ENCODE results near the gene SHISA9. TPM values are rescaled to one million over a fixed set of nuclear protein-coding genes. Genes with fewer than 3 reads are reported as not detected.

SHISA9 gene
- total and polyA plus RNA-seq, 2 donors: 0.05 to 0.07 TPM

DNA sequence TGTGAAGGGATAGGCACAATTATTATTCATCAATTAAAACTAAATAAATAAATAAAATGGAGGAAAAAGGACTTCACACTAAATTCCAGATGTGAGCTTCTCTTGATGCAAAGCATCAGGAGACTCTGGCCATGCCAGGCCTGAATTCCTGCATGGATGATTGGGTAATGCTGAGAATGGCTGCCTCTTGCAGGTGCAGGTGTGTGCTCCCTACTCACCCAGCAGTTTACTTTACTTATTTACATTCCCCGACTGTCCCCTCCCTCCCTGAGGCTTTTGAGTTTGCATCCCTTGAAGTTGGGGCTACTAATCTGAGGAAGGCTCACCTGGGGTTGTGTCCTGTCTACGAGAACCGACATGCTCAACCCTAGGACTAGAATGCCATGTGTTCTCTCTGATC, 200.4 kb downstream of the SHISA9 start:
- Histone ChIP-seq H3K27ac (ENCODE audit: low read depth in 1 of 2, low read length in 1 of 2) (no peak overlapping the region), H3K4me3 (ENCODE audit: low read length in 2 of 2) (no peak overlapping the region), H3K27me3 (ENCODE audit: control insufficient read depth in 2 of 2, insufficient read depth in 1 of 2, low read length in 1 of 2) (no peaks in the 10 kb centered on the region), H3K4me1 (ENCODE audit: control insufficient read depth in 2 of 2, insufficient read depth in 2 of 2, low read length in 2 of 2) (no peaks in the 10 kb centered on the region), H3K9me3 (ENCODE audit: control insufficient read depth in 2 of 2, insufficient read depth in 1 of 2, low read length in 1 of 2) (peaks cover 0 to 6% of the 10 kb centered on the region in 2 donors), H3K36me3 (ENCODE audit: control insufficient read depth in 2 of 2, insufficient read depth in 2 of 2, low read length in 1 of 2) (no peaks in the 10 kb centered on the region)
- no peak for DNase-seq (ENCODE audit: low read depth in 6 of 9, low spot score in 9 of 9)
- 85% methylated on average over 3 of the region's 3 CpGs for WGBS

DNA sequence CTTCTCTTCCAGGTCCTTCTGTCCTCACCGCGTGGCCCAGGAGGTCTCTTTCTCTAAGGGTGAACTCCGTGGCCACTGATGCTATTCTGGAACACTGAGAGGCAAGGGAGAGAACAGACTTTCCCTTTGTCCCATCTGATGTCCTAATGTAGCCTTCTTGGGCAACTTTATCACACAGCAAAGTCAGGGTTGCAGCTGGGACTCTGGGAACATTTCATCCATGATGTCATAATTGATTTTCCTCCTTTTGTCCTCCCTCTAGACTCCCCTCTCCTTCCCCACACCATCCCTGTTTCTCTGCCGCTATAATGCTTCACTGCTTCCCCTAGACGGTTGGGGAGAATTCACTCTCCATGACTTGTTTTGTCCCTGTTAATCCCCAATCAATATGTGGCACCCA, 201.0 kb downstream of the SHISA9 start:
- no peaks in the 10 kb centered on the region for H3K36me3 ChIP-seq (ENCODE audit: control insufficient read depth in 2 of 2, insufficient read depth in 2 of 2, low read length in 1 of 2)
- H3K9me3 ChIP-seq (ENCODE audit: control insufficient read depth in 2 of 2, insufficient read depth in 1 of 2, low read length in 1 of 2): peaks cover 0 to 6% of the 10 kb centered on the region in 2 donors
- H3K4me3 ChIP-seq (ENCODE audit: low read length in 2 of 2): no peak overlapping the region
- H3K27me3 ChIP-seq (ENCODE audit: control insufficient read depth in 2 of 2, insufficient read depth in 1 of 2, low read length in 1 of 2): no peaks in the 10 kb centered on the region
- no peak for DNase-seq (ENCODE audit: low read depth in 6 of 9, low spot score in 9 of 9)
- H3K27ac ChIP-seq (ENCODE audit: low read depth in 1 of 2, low read length in 1 of 2): no peak overlapping the region
- WGBS: 85% methylated on average over 5 of the region's 5 CpGs
- no peaks in the 10 kb centered on the region for H3K4me1 ChIP-seq (ENCODE audit: control insufficient read depth in 2 of 2, insufficient read depth in 2 of 2, low read length in 2 of 2)

DNA sequence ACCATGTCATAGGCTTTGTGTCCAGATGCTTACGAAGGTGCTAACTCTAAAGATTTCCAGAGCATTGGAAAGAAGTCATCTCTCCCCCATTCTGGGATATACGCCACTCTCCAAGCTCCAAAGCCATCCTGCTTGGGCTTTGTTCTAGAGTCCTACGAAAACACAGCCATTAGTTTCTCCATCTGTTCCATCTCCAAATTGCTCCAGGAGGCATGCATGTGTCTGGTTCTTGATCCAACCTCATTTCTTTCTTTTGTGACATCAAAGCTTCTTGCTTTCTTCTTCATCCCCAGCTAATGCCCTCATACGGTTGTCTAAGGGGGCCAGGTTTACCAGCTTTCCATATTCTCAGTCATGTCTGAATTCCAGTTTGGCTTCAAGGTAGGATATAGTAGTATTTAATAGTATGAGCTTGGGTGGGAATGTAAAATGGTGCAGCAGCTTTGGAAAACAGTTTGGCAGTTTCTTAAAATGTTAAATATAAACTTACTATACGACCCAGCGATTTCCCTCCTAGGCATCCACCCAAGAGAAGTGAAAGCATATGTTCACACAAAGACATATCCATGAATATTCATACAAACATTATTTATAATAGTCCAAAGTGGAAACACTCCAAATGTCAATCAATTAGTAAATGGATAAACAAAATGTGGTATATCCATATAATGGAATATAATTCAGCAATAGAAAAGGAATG, 202.6 kb downstream of the SHISA9 start:
- no peaks in the 10 kb centered on the region for H3K36me3 ChIP-seq (ENCODE audit: control insufficient read depth in 2 of 2, insufficient read depth in 2 of 2, low read length in 1 of 2)
- peaks cover 0 to 6% of the 10 kb centered on the region in 2 donors for H3K9me3 ChIP-seq (ENCODE audit: control insufficient read depth in 2 of 2, insufficient read depth in 1 of 2, low read length in 1 of 2)
- no peak for DNase-seq (ENCODE audit: low read depth in 6 of 9, low spot score in 9 of 9)
- H3K4me3 ChIP-seq (ENCODE audit: low read length in 2 of 2): no peak overlapping the region
- 96% methylated on average over 6 of the region's 6 CpGs for WGBS
- H3K27ac ChIP-seq (ENCODE audit: low read depth in 1 of 2, low read length in 1 of 2): no peak overlapping the region
- no peaks in the 10 kb centered on the region for H3K4me1 ChIP-seq (ENCODE audit: control insufficient read depth in 2 of 2, insufficient read depth in 2 of 2, low read length in 2 of 2)
- no peaks in the 10 kb centered on the region for H3K27me3 ChIP-seq (ENCODE audit: control insufficient read depth in 2 of 2, insufficient read depth in 1 of 2, low read length in 1 of 2)

DNA sequence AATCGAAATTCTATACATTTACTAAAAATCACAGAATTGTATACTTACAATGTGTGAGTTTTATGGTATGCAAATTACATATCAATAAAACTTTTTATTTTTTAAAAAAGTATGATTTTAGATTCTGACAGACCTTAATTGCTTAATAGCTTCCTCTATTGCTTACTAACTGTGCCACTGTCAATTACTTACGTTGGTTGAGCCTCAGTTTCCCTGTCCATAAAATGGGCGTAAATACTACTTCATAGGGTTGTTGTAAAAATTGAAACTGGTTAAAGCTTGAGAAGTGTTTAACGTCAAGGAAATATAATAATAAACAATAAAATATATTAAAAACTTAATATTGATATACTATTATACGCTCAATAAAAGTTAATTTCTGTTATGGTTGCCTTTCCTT, 203.4 kb downstream of the SHISA9 start:
- no peaks in the 10 kb centered on the region for H3K36me3 ChIP-seq (ENCODE audit: control insufficient read depth in 2 of 2, insufficient read depth in 2 of 2, low read length in 1 of 2)
- H3K9me3 ChIP-seq (ENCODE audit: control insufficient read depth in 2 of 2, insufficient read depth in 1 of 2, low read length in 1 of 2): peaks cover 0 to 6% of the 10 kb centered on the region in 2 donors
- H3K4me3 ChIP-seq (ENCODE audit: low read length in 2 of 2): no peak overlapping the region
- H3K4me1 ChIP-seq (ENCODE audit: control insufficient read depth in 2 of 2, insufficient read depth in 2 of 2, low read length in 2 of 2): no peaks in the 10 kb centered on the region
- no peaks in the 10 kb centered on the region for H3K27me3 ChIP-seq (ENCODE audit: control insufficient read depth in 2 of 2, insufficient read depth in 1 of 2, low read length in 1 of 2)
- DNase-seq (ENCODE audit: low read depth in 6 of 9, low spot score in 9 of 9): no peak
- no peak overlapping the region for H3K27ac ChIP-seq (ENCODE audit: low read depth in 1 of 2, low read length in 1 of 2)
- 81% methylated on average over 5 of the region's 5 CpGs for WGBS

DNA sequence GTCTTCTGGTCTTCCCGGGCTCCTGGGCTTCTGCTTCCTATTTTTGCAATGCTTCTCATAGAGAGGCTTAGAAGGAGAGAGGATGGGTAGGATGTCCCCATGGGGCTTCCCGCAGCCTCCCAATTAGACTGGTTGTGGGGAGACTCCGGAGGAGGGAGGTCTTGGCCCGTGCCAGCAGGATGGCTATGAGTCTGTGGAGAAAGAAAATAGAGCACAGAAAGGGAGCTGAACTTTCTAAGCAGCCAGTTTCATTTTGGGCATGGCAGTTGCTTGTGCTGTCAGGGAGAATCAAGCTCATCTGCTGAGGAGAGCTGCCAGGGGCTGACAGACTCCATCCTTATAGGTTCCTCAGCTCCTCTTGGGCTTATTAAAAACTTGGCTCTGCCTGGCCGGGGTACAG, 204.0 kb downstream of the SHISA9 start:
- DNase-seq (ENCODE audit: low read depth in 6 of 9, low spot score in 9 of 9): no peak
- Histone ChIP-seq H3K4me1 (ENCODE audit: control insufficient read depth in 2 of 2, insufficient read depth in 2 of 2, low read length in 2 of 2) (no peaks in the 10 kb centered on the region), H3K36me3 (ENCODE audit: control insufficient read depth in 2 of 2, insufficient read depth in 2 of 2, low read length in 1 of 2) (no peaks in the 10 kb centered on the region), H3K9me3 (ENCODE audit: control insufficient read depth in 2 of 2, insufficient read depth in 1 of 2, low read length in 1 of 2) (peaks cover 0 to 6% of the 10 kb centered on the region in 2 donors), H3K27ac (ENCODE audit: low read depth in 1 of 2, low read length in 1 of 2) (no peak overlapping the region), H3K27me3 (ENCODE audit: control insufficient read depth in 2 of 2, insufficient read depth in 1 of 2, low read length in 1 of 2) (no peaks in the 10 kb centered on the region), H3K4me3 (ENCODE audit: low read length in 2 of 2) (no peak overlapping the region)
- WGBS: 91% methylated on average over 5 of the region's 5 CpGs

DNA sequence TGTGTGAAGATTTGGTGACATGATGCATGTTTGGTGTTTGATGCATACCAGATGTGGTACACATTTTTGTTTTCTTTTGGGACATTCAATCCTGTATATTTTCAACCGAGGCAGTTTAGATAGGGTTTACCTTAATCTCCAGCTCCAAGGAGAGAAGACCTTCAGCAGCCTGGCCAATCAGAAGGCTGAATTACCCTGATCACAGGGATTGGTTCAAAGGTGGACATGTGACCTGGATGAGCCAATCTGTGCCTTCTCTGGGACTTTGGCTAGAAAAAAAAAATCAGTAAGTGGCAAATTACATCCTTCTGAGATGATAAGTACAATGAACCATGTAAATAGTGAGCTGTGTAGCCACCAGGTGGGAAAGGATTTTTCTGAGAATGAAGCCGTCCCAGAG, 205.1 kb downstream of the SHISA9 start:
- Histone ChIP-seq H3K36me3 (ENCODE audit: control insufficient read depth in 2 of 2, insufficient read depth in 2 of 2, low read length in 1 of 2) (no peaks in the 10 kb centered on the region), H3K4me3 (ENCODE audit: low read length in 2 of 2) (no peak overlapping the region), H3K9me3 (ENCODE audit: control insufficient read depth in 2 of 2, insufficient read depth in 1 of 2, low read length in 1 of 2) (peaks cover 0 to 6% of the 10 kb centered on the region in 2 donors), H3K27ac (ENCODE audit: low read depth in 1 of 2, low read length in 1 of 2) (no peak overlapping the region), H3K4me1 (ENCODE audit: control insufficient read depth in 2 of 2, insufficient read depth in 2 of 2, low read length in 2 of 2) (no peaks in the 10 kb centered on the region), H3K27me3 (ENCODE audit: control insufficient read depth in 2 of 2, insufficient read depth in 1 of 2, low read length in 1 of 2) (no peaks in the 10 kb centered on the region)
- no peak for DNase-seq (ENCODE audit: low read depth in 6 of 9, low spot score in 9 of 9)
- WGBS: 96% methylated on average over 2 of the region's 2 CpGs

DNA sequence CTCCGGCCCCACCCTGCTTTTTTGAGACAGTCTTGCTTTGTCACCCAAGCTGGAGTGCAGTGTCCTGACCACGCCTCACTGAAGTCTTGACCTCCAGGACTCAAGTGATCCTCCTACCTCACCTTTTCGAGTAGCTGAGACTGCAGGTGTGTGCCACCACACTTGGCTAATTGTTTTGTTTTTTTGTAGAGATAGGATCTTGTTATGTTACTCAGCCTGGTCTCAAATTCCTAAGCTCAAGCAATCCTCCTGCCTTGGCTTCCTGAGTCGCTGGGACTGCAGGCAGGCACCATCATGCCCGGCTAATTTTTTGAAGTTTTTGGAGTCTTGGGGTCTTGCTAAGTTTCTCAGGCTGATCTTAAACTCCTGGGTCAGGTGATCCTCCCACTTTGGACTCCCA, 206.7 kb downstream of the SHISA9 start:
- no peak overlapping the region for H3K27ac ChIP-seq (ENCODE audit: low read depth in 1 of 2, low read length in 1 of 2)
- DNase-seq (ENCODE audit: low read depth in 6 of 9, low spot score in 9 of 9): no peak
- no peaks in the 10 kb centered on the region for H3K36me3 ChIP-seq (ENCODE audit: control insufficient read depth in 2 of 2, insufficient read depth in 2 of 2, low read length in 1 of 2)
- no peaks in the 10 kb centered on the region for H3K4me1 ChIP-seq (ENCODE audit: control insufficient read depth in 2 of 2, insufficient read depth in 2 of 2, low read length in 2 of 2)
- 87% methylated on average over 5 of the region's 5 CpGs for WGBS
- H3K9me3 ChIP-seq (ENCODE audit: control insufficient read depth in 2 of 2, insufficient read depth in 1 of 2, low read length in 1 of 2): peaks cover 0 to 6% of the 10 kb centered on the region in 2 donors
- no peak overlapping the region for H3K4me3 ChIP-seq (ENCODE audit: low read length in 2 of 2)
- H3K27me3 ChIP-seq (ENCODE audit: control insufficient read depth in 2 of 2, insufficient read depth in 1 of 2, low read length in 1 of 2): no peaks in the 10 kb centered on the region

DNA sequence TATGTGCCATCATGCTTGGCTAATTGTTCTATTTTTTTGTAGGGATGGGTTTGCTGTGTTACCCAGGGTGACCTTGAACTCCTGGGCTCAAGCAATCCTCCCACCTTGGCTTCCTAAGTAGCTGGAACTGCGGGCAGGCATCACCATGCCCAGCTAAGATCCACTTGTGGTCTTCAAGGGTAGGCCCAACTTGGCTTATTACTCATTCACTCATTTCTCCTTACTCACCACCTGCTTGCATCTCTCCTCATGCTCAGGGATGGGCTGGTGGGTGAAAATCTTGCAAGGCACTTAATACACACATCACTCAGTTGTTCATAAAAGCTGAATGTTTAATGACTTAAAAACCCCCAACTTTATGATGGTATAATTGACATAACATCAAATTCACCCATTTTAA, 207.8 kb downstream of the SHISA9 start:
- WGBS: 88% methylated on average over 1 of the region's 1 CpG
- Histone ChIP-seq H3K4me1 (ENCODE audit: control insufficient read depth in 2 of 2, insufficient read depth in 2 of 2, low read length in 2 of 2) (no peaks in the 10 kb centered on the region), H3K9me3 (ENCODE audit: control insufficient read depth in 2 of 2, insufficient read depth in 1 of 2, low read length in 1 of 2) (peaks cover 0 to 6% of the 10 kb centered on the region in 2 donors), H3K4me3 (ENCODE audit: low read length in 2 of 2) (no peak overlapping the region), H3K27ac (ENCODE audit: low read depth in 1 of 2, low read length in 1 of 2) (no peak overlapping the region), H3K36me3 (ENCODE audit: control insufficient read depth in 2 of 2, insufficient read depth in 2 of 2, low read length in 1 of 2) (no peaks in the 10 kb centered on the region), H3K27me3 (ENCODE audit: control insufficient read depth in 2 of 2, insufficient read depth in 1 of 2, low read length in 1 of 2) (no peaks in the 10 kb centered on the region)
- no peak for DNase-seq (ENCODE audit: low read depth in 6 of 9, low spot score in 9 of 9)

DNA sequence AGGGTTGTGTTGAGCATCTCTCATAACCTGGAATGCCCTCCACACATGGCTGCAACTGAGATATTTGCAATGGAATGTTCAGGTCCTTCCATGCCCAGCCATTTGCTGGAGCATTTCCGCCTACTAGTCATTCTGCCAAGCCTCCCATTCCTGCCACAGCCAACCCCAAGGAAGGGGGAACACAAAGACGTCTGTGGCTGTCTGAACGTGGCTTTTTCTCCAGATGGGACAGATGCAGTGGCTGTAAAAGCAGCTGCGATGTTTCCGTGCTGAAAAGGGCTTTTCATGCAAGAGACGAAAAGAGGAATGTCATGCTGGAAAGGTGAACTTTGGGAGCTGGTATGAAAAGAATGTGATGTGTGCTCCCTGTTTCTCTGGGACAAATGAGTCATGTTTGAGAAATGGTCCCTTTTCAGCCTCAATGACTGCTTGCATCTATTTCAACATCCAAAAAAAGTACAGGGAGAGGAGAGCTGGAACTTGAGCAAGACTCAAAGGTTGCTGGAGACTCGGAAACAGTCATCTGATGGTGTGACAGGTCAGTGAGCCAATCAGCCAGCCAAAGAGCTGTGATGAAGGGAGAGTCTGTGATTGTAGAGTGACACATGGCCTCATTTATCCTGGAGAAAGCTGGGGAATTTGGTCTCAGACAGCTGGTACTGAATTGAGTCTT, 208.9 kb downstream of the SHISA9 start:
- Histone ChIP-seq H3K27ac (ENCODE audit: low read depth in 1 of 2, low read length in 1 of 2) (no peak overlapping the region), H3K4me1 (ENCODE audit: control insufficient read depth in 2 of 2, insufficient read depth in 2 of 2, low read length in 2 of 2) (no peaks in the 10 kb centered on the region), H3K36me3 (ENCODE audit: control insufficient read depth in 2 of 2, insufficient read depth in 2 of 2, low read length in 1 of 2) (no peaks in the 10 kb centered on the region), H3K4me3 (ENCODE audit: low read length in 2 of 2) (no peak overlapping the region), H3K27me3 (ENCODE audit: control insufficient read depth in 2 of 2, insufficient read depth in 1 of 2, low read length in 1 of 2) (no peaks in the 10 kb centered on the region), H3K9me3 (ENCODE audit: control insufficient read depth in 2 of 2, insufficient read depth in 1 of 2, low read length in 1 of 2) (peaks cover 0 to 4% of the 10 kb centered on the region in 2 donors)
- no peak for DNase-seq (ENCODE audit: low read depth in 6 of 9, low spot score in 9 of 9)
- WGBS: 62% methylated on average over 7 of the region's 7 CpGs

All from thymus (tissue), 11 donors.